IMR-90 (cell line): ENCODE measurements around the gene COL24A1. TPM values are rescaled to one million over a fixed set of nuclear protein-coding genes. Genes with fewer than 3 reads are reported as not detected.
A peak's percentile ranks its signal among the peaks of the same experiment; 100 is the strongest.

Source experiments
- ATAC-seq: fragments of 200-7000 bp; cut with Tn5 transposase; 2 replicates; pipeline ENCODE4 v1.9.1; 2020; ENCODE audit warnings: low read depth, mild to moderate bottlenecking, moderate library complexity
- BruUV-seq: library from RNA; stranded (reverse); fragments of 400-500 nt; replicated peaks from 2 replicates; lab custom pipeline; 2021; lab: Mats Ljungman, UMichigan
- CTCF ChIA-PET: fragments of 300-600 bp; formaldehyde crosslinking; extraction: SDS; loops from one replicate; lab custom pipeline; 2021; ENCODE audit warnings: antibody characterized with exemption; lab: Yijun Ruan, JAX
- POLR2A ChIA-PET: fragments of 300-600 bp; sonication (Branson Sonifier 250); formaldehyde crosslinking; loops from one replicate; lab custom pipeline; 2022; ENCODE audit warnings: antibody characterized with exemption; ENCODE audit not compliant: unreplicated experiment; lab: Charles Lee
- DNase-seq: peaks from one replicate; pipeline ENCODE4 v3.0.0; 2013
- H2AFZ ChIP-seq: replicated peaks from 2 replicates; pipeline ENCODE3; 2013; ENCODE audit warnings: low read length, mild to moderate bottlenecking; ENCODE audit not compliant: poor library complexity
- H2AK5ac ChIP-seq: 2 replicates; pipeline ENCODE4 v1.6.1; 2013; ENCODE audit warnings: low read depth, low read length, inconsistent platforms
- H2AK9ac ChIP-seq: replicated peaks from 2 replicates; pipeline ENCODE3; 2013; ENCODE audit warnings: mild to moderate bottlenecking, low read depth, low read length, moderate library complexity; ENCODE audit not compliant: poor library complexity
- H2BK120ac ChIP-seq: 2 replicates; pipeline ENCODE4 v1.6.1; 2013; ENCODE audit warnings: low read depth, low read length, inconsistent platforms
- H2BK15ac ChIP-seq: 3 replicates; pipeline ENCODE4 v1.6.1; 2013; ENCODE audit warnings: low read depth, low read length, inconsistent platforms
- H2BK20ac ChIP-seq: 2 replicates; pipeline ENCODE4 v1.6.1; 2013; ENCODE audit warnings: low read depth, mild to moderate bottlenecking, inconsistent platforms, low read length, moderate library complexity
- H2BK5ac ChIP-seq: 2 replicates; pipeline ENCODE4 v1.6.1; 2013; ENCODE audit warnings: mild to moderate bottlenecking, low read depth, low read length, inconsistent platforms; ENCODE audit not compliant: poor library complexity, severe bottlenecking
- H3K14ac ChIP-seq: replicated peaks from 2 replicates; pipeline ENCODE4 v1.6.1; 2013; ENCODE audit warnings: low read depth, low read length, inconsistent platforms
- H3K18ac ChIP-seq: 2 replicates; pipeline ENCODE4 v1.6.1; 2013; ENCODE audit warnings: low read depth, low read length, control low read depth
- H3K23ac ChIP-seq: 2 replicates; pipeline ENCODE4 v1.6.1; 2013; ENCODE audit warnings: low read depth, low read length, inconsistent platforms
- H3K27ac ChIP-seq: 2 replicates; pipeline ENCODE4 v1.5.1; 2013; ENCODE audit warnings: mild to moderate bottlenecking, control low read depth, low read length; ENCODE audit not compliant: insufficient read depth
- H3K27me3 ChIP-seq: 2 replicates; pipeline ENCODE4 v1.6.1; 2013; ENCODE audit warnings: low read length; ENCODE audit not compliant: control insufficient read depth, insufficient read depth
- H3K36me3 ChIP-seq: 2 replicates; pipeline ENCODE4 v1.6.1; 2013; ENCODE audit warnings: low read length, mixed read lengths; ENCODE audit not compliant: control insufficient read depth, insufficient read depth
- H3K4ac ChIP-seq: 2 replicates; pipeline ENCODE4 v1.6.1; 2013; ENCODE audit warnings: low read depth, low read length, inconsistent platforms
- H3K4me1 ChIP-seq: 2 replicates; pipeline ENCODE4 v1.6.1; 2013; ENCODE audit warnings: low read length, mixed read lengths; ENCODE audit not compliant: control insufficient read depth, insufficient read depth
- H3K4me2 ChIP-seq: 2 replicates; pipeline ENCODE4 v1.6.1; 2013; ENCODE audit warnings: low read depth, mild to moderate bottlenecking, control low read depth, low read length, moderate library complexity
- H3K4me3 ChIP-seq: 2 replicates; pipeline ENCODE4 v1.5.1; 2013; ENCODE audit warnings: low read depth, mild to moderate bottlenecking, control low read depth, low read length, moderate library complexity; ENCODE audit not compliant: insufficient read depth
- H3K56ac ChIP-seq: 2 replicates; pipeline ENCODE4 v1.6.1; 2013; ENCODE audit warnings: low read length, inconsistent platforms; ENCODE audit not compliant: insufficient read depth; ENCODE audit errors: extremely low read depth
- H3K79me1 ChIP-seq, 2 experiments: 2 replicates each; pipeline ENCODE4 v1.6.1; 2013; ENCODE audit warnings: low read length in 2 of 2, inconsistent platforms in 1 of 2, low read depth in 1 of 2
- H3K9ac ChIP-seq: 2 replicates; pipeline ENCODE4 v1.6.1; 2013; ENCODE audit warnings: low read depth, low read length, control low read depth
- H3K9me1 ChIP-seq: 2 replicates; pipeline ENCODE4 v1.6.1; 2013; ENCODE audit warnings: low read length, inconsistent platforms; ENCODE audit not compliant: insufficient read depth
- H3K9me3 ChIP-seq: 2 replicates; pipeline ENCODE4 v1.6.1; 2013; ENCODE audit warnings: low read length; ENCODE audit not compliant: control insufficient read depth, insufficient read depth
- H4K20me1 ChIP-seq: 2 replicates; pipeline ENCODE4 v1.6.1; 2013; ENCODE audit warnings: low read length, inconsistent platforms; ENCODE audit not compliant: insufficient read depth
- H4K5ac ChIP-seq: 2 replicates; pipeline ENCODE4 v1.6.1; 2013; ENCODE audit warnings: mild to moderate bottlenecking, low read depth, low read length, control low read depth
- H4K8ac ChIP-seq, 2 experiments: 2 replicates each; pipeline ENCODE4 v1.6.1; 2013; ENCODE audit warnings: low read depth in 2 of 2, low read length in 2 of 2, control low read depth in 1 of 2, inconsistent platforms in 1 of 2
- H4K91ac ChIP-seq: 2 replicates; pipeline ENCODE4 v1.6.1; 2013; ENCODE audit warnings: low read depth, low read length, inconsistent platforms; ENCODE audit not compliant: insufficient read depth
- FOS ChIP-seq: fragments of 150-350 bp; IDR thresholded peaks from 2 replicates; pipeline ENCODE4 v1.6.1; 2016; ENCODE audit warnings: low read depth, low read length
- POLR2A ChIP-seq: IDR thresholded peaks from 2 replicates; pipeline ENCODE4 v1.6.1; 2012; ENCODE audit warnings: mild to moderate bottlenecking, low read depth, low read length
- WGBS, 2 experiments: methylation state at CpG; one replicate each; pipeline versions ENCODE4 v1.1.5 to v1.1.7; 2013; ENCODE audit warnings: missing lambda C conversion rate in 2 of 2; ENCODE audit not compliant: insufficient read length in 1 of 2; ENCODE audit errors: extremely low coverage in 2 of 2; 5-methylcytosine and 5-hydroxymethylcytosine counted together
- dilution Hi-C: fragments of 300-500 bp; cut with HindIII; formaldehyde crosslinking; loops from one replicate; pipeline ENCODE4 v1.14.3; 2018; ENCODE audit warnings: low sequenced_read_pairs; ENCODE audit not compliant: unreplicated experiment
- in situ Hi-C: fragments of 300-500 bp; cut with MboI; formaldehyde crosslinking; loops from 3 replicates; pipeline ENCODE4 v1.14.3; 2019; ENCODE audit warnings: low sequenced_read_pairs, inconsistent platforms, mixed read lengths
- intact Hi-C: fragments of 100-400 bp; cut with micrococcal nuclease; formaldehyde crosslinking; loops from 2 replicates; pipeline ENCODE4 v1.10.0; 2022
- polyA plus RNA-seq, 3 experiments: library from polyadenylated mRNA; depleted of rRNA; stranded (reverse); fragments of >200 nt; gene quantifications; 2 replicates each; pipeline ENCODE4 v1.2.3, GENCODE V29; 2012; ENCODE audit warnings: low replicate concordance in 1 of 3
- total RNA-seq: library from RNA; depleted of rRNA; stranded (reverse); fragments of >200 nt; gene quantifications from 2 replicates; pipeline ENCODE4 v1.2.3, GENCODE V29; 2012

COL24A1 gene
- total and polyA plus RNA-seq, 2 of the 4 experiments (the other 2 are of a cell fraction), result 1.4 to 2.2 TPM

GRCh38 chr1:86155807-86156565 lies 586 bp downstream of the COL24A1 start:
- ATAC-seq (peak; percentile 50), DNase-seq (peak; percentile 65)
- Histone ChIP-seq H2AFZ (peak overlapping the region; percentile 92), H4K5ac (peak overlapping the region; percentile 63), H4K20me1 (no peaks in the 10 kb centered on the region), H3K23ac (peak overlapping the region; percentile 77), H3K18ac (peak overlapping the region; percentile 75), H2BK15ac (peak overlapping the region; percentile 69; the same call in 2 of the 3 replicates), H3K9ac (peak overlapping the region; percentile 70), H2BK5ac (peak overlapping the region; percentile 60), H3K56ac (peak overlapping the region; percentile 88), H3K27ac (peak overlapping the region; percentile 83), H3K14ac (peak overlapping the region; percentile 46), H4K91ac (peak overlapping the region; percentile 51), H3K4me2 (peak overlapping the region; percentile 84), H3K27me3 (no peaks in the 10 kb centered on the region), H3K4me1 (peaks cover 22% of the 10 kb centered on the region), H3K9me1 (peaks cover 9% of the 10 kb centered on the region; the same call in 1 of the 2 replicates), H2BK20ac (peak overlapping the region; percentile 48), H3K4me3 (peak overlapping the region; percentile 37), H3K9me3 (no peaks in the 10 kb centered on the region), H2AK5ac (peak overlapping the region; percentile 94), H4K8ac (peak overlapping the region; percentile 59 to 82), H3K36me3 (no peaks in the 10 kb centered on the region), H3K4ac (peak overlapping the region; percentile 92), H3K79me1 (peaks cover 0 to 4% of the 10 kb centered on the region in 2 experiments; a peak in 1 of 4 replicates), H2AK9ac (peak overlapping the region; percentile 87), H2BK120ac (peak overlapping the region; percentile 93)
- 0% methylated on average over 11 of the region's 40 CpGs; no CpG with 5 or more reads in 1 of the 2 experiments for WGBS, 2 experiments
- dilution Hi-C loops (no loop called here), intact Hi-C loops (loop anchor here (5.0 kb wide), 1 partner anchor 449 kb away; the partner anchor contains the start of gene ZNHIT6), in situ Hi-C loops (loop anchor here (10.0 kb wide), 1 partner anchor 59 kb away; no protein-coding TSS in a partner anchor)
- no TSS peak for BruUV-seq
- CTCF ChIA-PET, result interaction anchor here (0.8 kb wide), 1 partner anchor 888 kb away, joined by 3 read pairs; no protein-coding TSS in a partner anchor
- TF ChIP-seq POLR2A (0 out of 2 replicates have a peak, but pooled peaks have one; percentile 13), FOS (no peak)
- POLR2A ChIA-PET, result interaction anchor here (1.2 kb wide), 1 partner anchor 11 kb away, joined by 5 read pairs; no protein-coding TSS in a partner anchor
